Cortex of kidney (tissue), 1 donor: ENCODE results near the gene KLHL17.
"Not testable (repeated sequence)": the region's sequence is repeated elsewhere in the genome, so short reads cannot be mapped to it uniquely, and the experiment has no call there.

ENCODE experiments used
- DNase-seq: peaks from one replicate; lab custom pipeline; 2025; lab: John Stamatoyannopoulos, UW

The KLHL17 gene

GRCh38 chr1:937521-937920, 22.9 kb upstream of the KLHL17 start:
- DNase-seq: no peak

- DNase-seq: no peak
Measured at GRCh38 chr1:938088-938683, 22.2 kb upstream of the KLHL17 start.

GRCh38 chr1:938711-939489, 21.5 kb upstream of the KLHL17 start:
- no peak for DNase-seq

- no peak for DNase-seq
Measured at GRCh38 chr1:939511-940106, 20.8 kb upstream of the KLHL17 start.

GRCh38 chr1:940107-941014, 20.0 kb upstream of the KLHL17 start:
- no peak for DNase-seq

GRCh38 chr1:941015-941587, 19.3 kb upstream of the KLHL17 start:
- no peak for DNase-seq

GRCh38 chr1:941588-942383, 18.6 kb upstream of the KLHL17 start:
- no peak for DNase-seq

GRCh38 chr1:942411-942821, 18.0 kb upstream of the KLHL17 start:
- no peak for DNase-seq

- DNase-seq: no peak
Measured at GRCh38 chr1:942864-943533, 17.4 kb upstream of the KLHL17 start.

GRCh38 chr1:943545-944340, 16.6 kb upstream of the KLHL17 start:
- no peak for DNase-seq

- DNase-seq: no peak
Measured at GRCh38 chr1:944341-945325, 15.8 kb upstream of the KLHL17 start.

GRCh38 chr1:945688-946556, 14.5 kb upstream of the KLHL17 start:
- DNase-seq: no peak

- not testable (repeated sequence) for DNase-seq
Measured at GRCh38 chr1:946811-947210, 13.6 kb upstream of the KLHL17 start.

GRCh38 chr1:947958-948357, 12.4 kb upstream of the KLHL17 start:
- no peak for DNase-seq

GRCh38 chr1:950268-950667, 10.1 kb upstream of the KLHL17 start:
- no peak for DNase-seq

- DNase-seq: no peak
Measured at GRCh38 chr1:950881-951280, 9.5 kb upstream of the KLHL17 start.

- no peak for DNase-seq
Measured at GRCh38 chr1:951364-951763, 9.0 kb upstream of the KLHL17 start.
